Brain microvascular endothelial cell (primary cell): ENCODE measurements around the gene CLUH.

Source experiments
- DNase-seq: peaks from one replicate; pipeline ENCODE4 v3.0.0-alpha.2; 2020
- H3K27ac ChIP-seq: fragments of 250-450 bp; sonication (Bioruptor Pico); 2 replicates; pipeline ENCODE4 v1.5.1; 2020; ENCODE audit warnings: mild to moderate bottlenecking, moderate library complexity
- H3K27me3 ChIP-seq: fragments of 250-450 bp; sonication (Bioruptor Pico); replicated peaks from 2 replicates; pipeline ENCODE4 v1.5.1; 2020; ENCODE audit warnings: mild to moderate bottlenecking
- H3K36me3 ChIP-seq: fragments of 250-450 bp; sonication (Bioruptor Pico); replicated peaks from 2 replicates; pipeline ENCODE4 v1.5.1; 2020; ENCODE audit warnings: mild to moderate bottlenecking
- H3K4me3 ChIP-seq: 2 replicates; pipeline ENCODE4 v1.5.1; 2011; ENCODE audit warnings: low read depth, mild to moderate bottlenecking, control low read depth, low read length, moderate library complexity
- in situ Hi-C: cut with HindIII; loops from 2 replicates; pipeline ENCODE4 v1.10.0; 2017; ENCODE audit warnings: low sequenced_read_pairs, low pct_ligation_motif_present
- TF ChIP-seq, protein P1 (sequence below): IDR thresholded peaks from 2 replicates; pipeline ENCODE4 v1.5.1; 2011; ENCODE audit warnings: low read depth, mild to moderate bottlenecking, moderate library complexity, low read length, control low read depth, inconsistent platforms; ENCODE audit errors: missing control alignments

CLUH gene

DNA sequence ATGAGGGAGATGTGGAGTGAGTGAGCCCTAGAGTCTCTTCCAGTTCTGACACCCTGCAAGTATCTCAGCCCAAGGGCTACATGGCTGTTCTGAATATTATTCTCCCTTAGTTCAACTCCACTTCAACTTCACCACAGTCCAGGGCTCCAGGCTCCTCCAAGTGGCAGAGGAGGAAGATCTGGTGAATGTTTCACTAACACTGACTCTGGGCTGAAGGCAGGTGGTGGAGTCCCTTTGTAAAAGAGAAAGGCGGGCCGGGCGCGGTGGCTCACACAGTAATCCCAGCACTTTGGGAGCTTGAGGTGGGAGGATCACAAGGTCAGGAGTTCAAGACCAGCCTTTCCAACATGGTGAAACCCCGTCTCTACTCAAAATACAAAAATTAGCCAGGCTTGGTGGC lies 24.3 kb upstream of the CLUH start:
- Histone ChIP-seq H3K27ac (no peak overlapping the region), H3K36me3 (no peaks in the 10 kb centered on the region), H3K27me3 (no peaks in the 10 kb centered on the region), H3K4me3 (no peak overlapping the region)
- TF ChIP-seq, protein P1, sequence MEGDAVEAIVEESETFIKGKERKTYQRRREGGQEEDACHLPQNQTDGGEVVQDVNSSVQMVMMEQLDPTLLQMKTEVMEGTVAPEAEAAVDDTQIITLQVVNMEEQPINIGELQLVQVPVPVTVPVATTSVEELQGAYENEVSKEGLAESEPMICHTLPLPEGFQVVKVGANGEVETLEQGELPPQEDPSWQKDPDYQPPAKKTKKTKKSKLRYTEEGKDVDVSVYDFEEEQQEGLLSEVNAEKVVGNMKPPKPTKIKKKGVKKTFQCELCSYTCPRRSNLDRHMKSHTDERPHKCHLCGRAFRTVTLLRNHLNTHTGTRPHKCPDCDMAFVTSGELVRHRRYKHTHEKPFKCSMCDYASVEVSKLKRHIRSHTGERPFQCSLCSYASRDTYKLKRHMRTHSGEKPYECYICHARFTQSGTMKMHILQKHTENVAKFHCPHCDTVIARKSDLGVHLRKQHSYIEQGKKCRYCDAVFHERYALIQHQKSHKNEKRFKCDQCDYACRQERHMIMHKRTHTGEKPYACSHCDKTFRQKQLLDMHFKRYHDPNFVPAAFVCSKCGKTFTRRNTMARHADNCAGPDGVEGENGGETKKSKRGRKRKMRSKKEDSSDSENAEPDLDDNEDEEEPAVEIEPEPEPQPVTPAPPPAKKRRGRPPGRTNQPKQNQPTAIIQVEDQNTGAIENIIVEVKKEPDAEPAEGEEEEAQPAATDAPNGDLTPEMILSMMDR, result no peak
- in situ Hi-C loops, result no loop called here
- no peak for DNase-seq

DNA sequence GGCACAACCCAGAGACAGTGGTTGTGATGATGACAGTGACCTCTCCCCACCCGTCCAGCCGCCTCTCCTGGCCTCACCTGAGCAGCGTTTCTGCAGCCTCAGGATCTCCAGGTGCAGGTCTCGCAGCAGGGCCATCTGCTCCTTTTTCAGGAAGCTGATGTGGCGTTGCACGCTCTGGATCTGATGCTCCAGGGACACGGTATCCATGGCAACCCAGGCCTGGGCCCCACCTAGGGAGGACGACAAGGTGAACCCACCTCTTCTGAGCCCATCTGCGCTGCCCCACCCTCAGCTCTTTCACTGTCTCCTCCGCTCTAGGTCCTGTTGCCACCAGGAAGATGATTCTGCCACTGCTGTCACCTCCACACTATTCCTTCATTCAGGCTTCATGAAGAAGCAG lies 23.4 kb upstream of the CLUH start:
- H3K27ac ChIP-seq, result no peak overlapping the region
- in situ Hi-C loops, result no loop called here
- no peak for DNase-seq
- TF ChIP-seq, protein P1, result no peak
- no peaks in the 10 kb centered on the region for H3K36me3 ChIP-seq
- H3K4me3 ChIP-seq, result no peak overlapping the region
- no peaks in the 10 kb centered on the region for H3K27me3 ChIP-seq

DNA sequence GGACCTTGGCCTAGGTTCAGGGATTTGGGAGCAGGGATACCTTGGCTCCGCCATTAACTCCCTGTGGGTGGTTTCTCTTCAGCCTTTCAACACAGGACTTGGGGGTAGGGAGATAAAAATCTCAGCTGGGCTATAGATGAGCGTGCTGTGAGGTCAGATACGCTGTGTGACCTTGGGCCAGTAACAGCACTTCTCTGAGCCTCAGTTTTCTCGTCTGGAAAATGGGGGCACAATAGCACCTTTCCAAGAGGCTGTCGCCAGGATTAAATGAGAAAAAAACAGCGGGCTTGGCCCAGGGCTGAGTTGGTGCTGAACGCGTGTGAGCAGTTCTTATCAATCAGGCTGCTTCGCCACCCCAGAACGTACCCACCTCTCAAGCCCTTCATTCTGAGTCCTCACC lies 20.2 kb upstream of the CLUH start:
- TF ChIP-seq, protein P1, result no peak
- DNase-seq, result no peak
- in situ Hi-C loops, result no loop called here
- no peak overlapping the region for H3K4me3 ChIP-seq
- no peaks in the 10 kb centered on the region for H3K36me3 ChIP-seq
- no peak overlapping the region for H3K27ac ChIP-seq
- peaks cover 2% of the 10 kb centered on the region for H3K27me3 ChIP-seq

DNA sequence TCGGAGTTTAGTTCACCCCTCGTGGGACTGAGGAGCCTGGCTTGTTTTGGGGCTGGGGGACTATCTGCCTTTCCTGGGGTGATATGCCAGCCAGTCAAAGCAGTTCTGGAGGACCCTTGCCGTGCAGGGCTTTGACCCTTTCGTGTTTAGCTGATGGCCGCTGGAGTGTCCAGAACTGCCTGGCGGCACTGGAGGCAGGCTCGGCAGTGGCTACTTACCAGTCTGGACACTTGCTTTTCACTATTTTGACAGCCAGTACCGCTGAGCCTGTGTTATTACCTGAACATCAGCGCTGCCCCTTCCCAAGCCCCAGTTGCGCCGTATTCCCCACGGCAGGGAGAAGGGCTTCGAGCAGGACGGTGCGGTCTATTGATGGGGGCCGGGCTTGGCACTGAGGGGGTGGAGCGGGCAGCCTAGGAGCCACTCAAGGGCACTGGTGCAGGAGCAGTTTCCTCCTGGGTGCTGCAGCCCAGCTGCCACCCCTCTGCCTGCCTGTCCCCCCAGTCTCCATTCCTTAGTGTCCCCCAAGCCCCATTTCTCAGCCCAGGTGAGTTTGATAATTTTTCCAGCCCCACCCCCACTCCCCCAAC lies 19.3 kb upstream of the CLUH start:
- Histone ChIP-seq H3K27me3 (peaks cover 2% of the 10 kb centered on the region), H3K27ac (no peak overlapping the region), H3K4me3 (no peak overlapping the region), H3K36me3 (no peaks in the 10 kb centered on the region)
- TF ChIP-seq, protein P1, result no peak
- no peak for DNase-seq
- in situ Hi-C loops, result no loop called here

DNA sequence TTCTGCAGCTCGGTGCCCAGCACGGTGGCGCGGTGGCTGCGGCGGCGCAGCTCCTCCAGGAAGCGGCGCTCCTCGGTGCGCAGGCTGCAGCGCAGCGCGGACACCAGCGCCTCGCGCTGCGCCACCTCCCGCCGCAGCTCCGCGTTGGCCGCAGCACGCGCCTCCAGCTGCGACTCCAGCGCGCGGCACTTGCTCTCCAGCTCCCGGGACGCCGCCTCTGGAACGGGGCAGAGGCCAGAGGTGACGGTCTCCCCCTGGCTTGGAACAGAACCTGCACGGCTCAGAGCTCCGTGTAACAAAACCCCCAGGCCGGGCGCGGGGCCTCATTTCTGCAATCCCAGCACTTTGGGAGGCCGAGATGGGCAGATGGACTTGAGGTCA lies 13.2 kb upstream of the CLUH start:
- Histone ChIP-seq H3K27ac (no peak overlapping the region), H3K4me3 (no peak overlapping the region), H3K36me3 (no peaks in the 10 kb centered on the region), H3K27me3 (peaks cover 22% of the 10 kb centered on the region)
- in situ Hi-C loops, result no loop called here
- DNase-seq, result no peak
- TF ChIP-seq, protein P1, result no peak
